GM19023 (cell line): ENCODE data around the gene SDF2L1.
"Not testable (repeated sequence)": the region's sequence is repeated elsewhere in the genome, so short reads cannot be mapped to it uniquely, and the experiment has no call there.

Experiments used
- ATAC-seq: cut with Tn5 transposase; IDR thresholded peaks from one replicate; pipeline ENCODE4 v1.9.1; 2021; ENCODE audit warnings: mild to moderate bottlenecking, moderate library complexity; ENCODE audit not compliant: unreplicated experiment

Gene SDF2L1

GRCh38 chr22:21641789-21642583, at the start of gene SDF2L1:
SDF2L1 (plus strand) TSS chr22:21642302; CDS start chr22:21642337, 35 bp downstream.
- peak; percentile 94 for ATAC-seq

GRCh38 chr22:21592422-21592821, 49.7 kb upstream of the SDF2L1 start:
- no peak for ATAC-seq

DNA sequence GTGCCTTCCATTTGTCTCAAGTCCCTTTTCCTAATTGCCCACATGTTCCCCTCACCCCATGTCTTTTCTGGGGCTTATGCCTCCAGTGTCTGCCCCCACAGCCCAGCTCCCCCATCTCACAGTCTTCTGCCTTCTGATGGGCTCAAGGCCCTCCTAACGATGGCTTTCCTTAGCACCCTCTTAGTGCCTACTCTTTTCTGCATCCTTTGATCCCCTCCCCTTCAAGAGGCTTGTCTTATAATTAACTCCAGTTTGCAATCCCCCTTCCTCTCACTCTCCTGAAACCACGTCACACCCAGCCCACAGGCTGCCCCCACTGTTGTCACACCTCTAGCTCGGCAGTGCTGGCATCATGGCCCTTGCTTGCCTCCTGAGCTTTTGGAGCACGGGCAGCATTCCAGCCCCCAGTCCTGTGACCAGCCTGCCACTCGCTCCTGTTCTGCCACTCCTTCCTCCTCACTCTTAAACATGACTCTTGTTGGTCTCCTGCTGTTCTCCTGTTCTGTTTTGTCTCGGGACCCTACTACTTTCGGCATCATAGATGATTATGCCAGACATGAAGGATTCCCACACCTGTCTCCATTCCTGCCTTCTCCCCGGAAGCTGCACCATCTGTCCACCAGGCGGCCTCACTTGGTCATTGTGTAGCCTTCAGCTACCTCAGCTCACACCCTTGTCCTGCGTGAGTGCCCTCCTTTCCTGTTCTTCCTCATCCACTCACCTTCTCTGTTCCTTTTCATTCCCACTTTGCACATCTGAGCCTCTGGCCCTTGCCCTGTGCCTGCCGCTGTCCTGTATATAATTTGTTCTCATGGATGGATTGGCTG, 48.5 kb upstream of the SDF2L1 start:
- no peak for ATAC-seq

DNA sequence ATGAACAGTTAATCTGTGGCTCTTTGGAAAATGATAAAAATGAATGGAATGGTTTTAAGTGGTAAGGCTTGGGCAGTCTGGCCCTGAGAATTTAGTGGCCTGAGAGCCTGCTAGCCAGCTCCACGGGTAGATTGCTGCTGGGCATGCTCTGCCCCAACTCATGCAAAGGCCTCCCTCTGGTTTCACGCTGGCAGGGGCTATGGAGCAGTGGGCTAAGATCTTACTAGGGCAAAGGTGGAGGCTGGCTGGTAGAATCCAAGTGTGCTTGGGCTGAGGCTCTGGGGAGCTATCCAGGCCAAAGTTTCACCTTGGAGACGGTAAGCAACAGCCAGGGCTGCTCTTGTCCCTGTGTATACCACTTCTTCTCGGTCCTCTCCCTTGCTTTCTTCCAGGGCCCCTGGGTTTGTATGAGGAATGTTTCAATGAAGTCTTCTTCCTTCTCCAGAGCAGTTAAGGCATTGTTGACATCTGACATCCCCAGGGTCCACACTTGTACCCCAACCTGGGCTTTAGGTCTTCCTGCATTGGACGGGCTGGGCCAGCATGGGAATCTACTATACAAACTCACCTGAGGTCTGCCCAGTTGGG, 47.1 kb upstream of the SDF2L1 start:
- no peak for ATAC-seq

GRCh38 chr22:21596356-21597135, 45.6 kb upstream of the SDF2L1 start:
- not testable (repeated sequence) for ATAC-seq

GRCh38 chr22:21598302-21598701, 43.8 kb upstream of the SDF2L1 start:
- no peak for ATAC-seq

DNA sequence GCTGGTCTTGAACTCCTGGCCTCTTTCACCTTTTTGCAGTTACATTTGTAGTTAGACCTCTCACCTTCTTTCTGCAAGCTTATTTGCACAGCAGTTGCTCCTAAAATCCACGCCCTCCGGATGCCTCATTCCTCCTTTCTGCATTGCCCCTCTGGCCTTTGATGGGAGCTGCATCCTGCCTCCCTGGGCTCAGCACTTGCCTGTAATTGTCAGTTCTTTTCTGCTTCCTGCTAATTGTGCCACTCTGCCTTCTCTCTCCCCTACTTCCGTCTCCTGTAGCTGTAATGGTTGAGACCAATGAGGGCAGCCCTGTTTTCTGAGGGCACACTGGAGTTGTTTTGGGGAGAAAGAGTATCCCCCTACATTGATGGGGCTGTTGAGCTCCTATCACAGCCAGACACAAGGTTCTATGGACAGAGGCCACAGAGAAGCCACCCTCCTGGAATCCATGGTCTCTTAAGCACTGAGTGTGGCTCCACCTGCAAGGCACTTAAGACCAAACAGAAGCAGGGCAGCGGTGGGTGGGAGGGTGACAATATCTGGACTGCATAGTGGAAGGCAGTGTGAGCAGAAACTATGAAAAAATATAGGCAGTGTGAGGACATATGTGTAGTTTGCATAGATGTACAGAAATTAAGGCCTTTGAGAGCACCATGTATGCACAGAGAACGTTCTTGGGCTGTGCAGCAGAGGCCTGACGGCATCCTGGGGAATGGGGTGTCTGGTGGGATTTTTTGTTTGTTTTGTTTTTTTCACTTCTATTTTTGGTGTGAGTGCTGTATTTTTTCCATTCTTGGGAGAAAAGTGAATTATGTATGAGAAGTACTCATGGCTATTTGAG, 42.8 kb upstream of the SDF2L1 start:
- no peak for ATAC-seq

DNA sequence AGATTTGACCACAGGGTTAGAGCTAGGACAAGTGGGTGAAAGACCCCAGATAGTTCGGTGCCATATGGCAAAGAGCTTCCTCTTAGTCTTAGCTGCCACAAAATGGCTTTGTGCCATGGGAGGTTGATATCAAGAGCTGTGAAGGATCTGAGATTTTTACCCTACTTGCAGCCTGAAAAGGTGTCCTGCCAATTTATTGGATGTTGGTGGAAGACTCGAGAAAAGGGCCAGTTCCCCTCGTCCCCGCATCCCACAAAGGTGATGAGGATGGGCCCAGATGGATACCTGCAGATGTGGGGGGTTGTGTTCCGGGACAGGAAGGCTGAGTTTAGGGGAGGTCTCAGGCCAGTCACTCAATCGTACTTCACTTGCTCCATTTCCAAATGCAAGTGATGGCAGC, 39.5 kb upstream of the SDF2L1 start:
- no peak for ATAC-seq

- ATAC-seq: no peak
These were observed 38.1 kb upstream of the SDF2L1 start for GRCh38 chr22:21603973-21604372.

GRCh38 chr22:21605887-21606564, 36.1 kb upstream of the SDF2L1 start:
- no peak for ATAC-seq

- no peak for ATAC-seq
These were observed 35.3 kb upstream of the SDF2L1 start for GRCh38 chr22:21606775-21607174.

DNA sequence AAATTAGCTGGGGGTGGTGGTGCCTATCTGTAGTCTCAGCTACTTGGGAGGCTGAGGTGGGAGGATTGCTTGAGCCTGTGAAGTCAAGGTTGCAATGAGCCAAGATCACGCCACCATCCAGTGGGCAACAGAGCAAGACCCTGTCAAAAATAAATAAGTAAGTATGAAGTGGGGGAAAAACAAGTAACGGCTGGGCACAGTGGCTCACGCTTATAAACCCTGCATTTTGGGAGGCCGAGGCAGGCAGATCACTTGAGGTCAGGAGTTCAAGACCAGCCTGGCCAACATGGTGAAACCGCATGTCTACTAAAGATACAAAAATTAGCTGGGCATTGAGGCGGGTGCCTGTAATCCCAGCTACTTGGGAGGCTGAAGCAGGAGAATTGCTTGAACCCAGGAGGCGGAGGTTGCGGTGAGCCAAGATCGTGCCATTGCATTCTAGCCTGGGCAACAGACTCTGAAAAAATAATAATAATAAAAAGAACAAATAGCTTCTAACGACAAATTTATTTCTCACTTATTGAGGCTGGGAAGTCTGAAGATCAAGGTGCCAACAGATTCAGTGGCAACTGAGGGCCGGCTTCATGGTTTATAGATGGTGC, 32.4 kb upstream of the SDF2L1 start:
- not testable (repeated sequence) for ATAC-seq

DNA sequence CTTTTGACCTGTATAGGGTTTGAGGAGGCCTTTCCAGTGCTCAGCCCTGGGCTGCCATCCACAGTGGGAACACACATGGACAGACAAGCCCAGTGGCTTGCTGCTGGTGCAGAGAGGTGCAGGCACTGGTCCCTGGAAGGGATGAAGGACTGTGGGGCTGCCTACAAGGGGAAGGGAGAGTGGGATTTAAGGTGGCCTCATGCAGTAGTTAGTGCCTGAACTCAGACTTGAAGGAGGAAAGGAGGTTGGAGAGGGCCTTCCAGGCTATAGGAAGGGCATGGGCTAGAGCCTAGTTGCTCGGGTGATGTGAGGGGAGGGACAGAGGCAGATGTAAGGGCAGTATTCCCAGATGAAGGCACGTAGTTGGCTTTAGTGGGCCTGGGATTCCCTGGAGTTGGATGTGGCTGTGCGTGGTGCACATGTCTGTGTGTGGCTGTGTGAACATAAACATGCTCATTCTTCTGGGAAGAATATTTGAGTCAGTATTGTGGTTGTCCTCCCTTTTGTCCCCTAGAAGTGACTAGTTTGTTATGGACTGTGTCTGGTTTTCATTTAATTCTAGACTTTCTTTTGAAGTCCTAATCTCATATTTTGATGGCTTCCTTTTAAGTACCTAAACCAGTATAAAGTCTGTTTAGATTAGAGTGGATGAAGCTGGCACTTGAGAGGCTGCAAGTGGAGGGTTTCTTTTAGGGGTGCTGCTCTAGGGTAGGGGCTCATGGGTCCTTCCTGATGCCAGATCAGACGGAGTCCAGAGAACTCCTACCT, 30.7 kb upstream of the SDF2L1 start:
- ATAC-seq: no peak

DNA sequence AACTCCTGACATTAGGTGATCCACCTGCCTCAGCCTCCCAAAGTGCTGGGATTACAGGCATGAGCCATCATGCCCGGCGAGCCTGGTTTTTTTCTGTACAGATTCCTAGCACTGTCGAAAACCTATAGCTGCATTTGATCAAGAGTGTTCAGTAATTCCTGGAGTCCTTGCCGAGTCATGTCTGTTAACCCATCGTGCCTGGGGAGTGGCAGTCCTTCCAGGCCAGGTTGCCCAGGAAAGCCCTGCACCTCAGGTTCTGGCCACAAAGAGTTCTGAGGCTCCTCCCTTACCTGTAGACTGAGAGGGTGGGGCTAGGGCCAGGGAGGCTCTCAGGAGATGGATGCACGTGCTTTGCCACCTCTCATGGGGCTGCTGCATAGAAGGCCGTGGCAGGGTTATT, 29.2 kb upstream of the SDF2L1 start:
- no peak for ATAC-seq

DNA sequence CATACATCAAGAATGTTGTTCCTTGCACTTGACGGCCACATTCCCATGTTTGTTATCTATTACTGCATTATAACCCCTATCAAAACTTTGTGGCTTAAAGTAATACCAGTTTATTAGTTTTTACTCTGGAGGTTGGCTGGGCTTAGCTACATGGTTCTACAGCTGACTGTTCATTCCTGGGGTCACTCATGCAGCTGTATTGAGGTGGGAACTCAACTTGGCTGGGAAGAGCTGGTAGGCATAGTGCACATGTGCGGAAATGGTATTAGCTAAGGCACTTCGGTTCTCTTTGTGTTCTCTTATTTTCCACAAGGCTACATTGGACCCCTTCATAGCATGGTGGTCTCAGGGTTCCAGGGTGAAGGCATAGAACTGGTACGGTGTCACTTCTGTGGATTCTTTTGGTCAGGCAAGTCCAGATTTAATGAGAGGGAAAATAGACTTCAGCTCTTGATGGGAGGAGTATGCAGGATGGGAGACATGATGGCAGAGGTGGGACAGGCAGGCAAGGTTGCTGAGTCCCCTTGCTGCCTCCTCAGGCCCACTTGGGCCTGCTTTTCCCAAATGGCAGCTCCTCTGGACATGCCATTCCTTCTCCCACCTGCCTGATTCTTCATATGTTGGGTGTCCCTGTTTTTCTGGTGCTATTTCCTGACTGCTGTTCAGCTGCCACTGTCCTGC, 28.4 kb upstream of the SDF2L1 start:
- no peak for ATAC-seq

DNA sequence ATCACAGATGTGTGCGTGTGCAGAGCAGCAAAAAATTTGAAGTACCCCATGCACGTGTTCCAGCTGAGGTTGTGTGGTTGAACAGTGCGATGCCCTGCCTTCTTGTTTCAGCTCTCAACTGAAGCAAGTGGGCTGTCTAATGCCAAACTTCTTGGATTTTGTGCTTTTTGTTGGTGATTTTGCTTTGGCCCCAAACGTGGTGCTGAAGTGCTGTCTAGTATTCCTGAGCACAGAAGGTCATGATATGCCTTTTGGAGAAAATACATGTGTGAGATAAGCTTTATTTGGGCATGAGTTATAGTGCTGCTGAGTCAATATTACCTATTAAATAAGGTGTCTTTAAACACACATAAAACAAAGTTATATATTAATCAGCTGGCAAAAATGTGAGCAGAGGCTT, 26.4 kb upstream of the SDF2L1 start:
- ATAC-seq: no peak

DNA sequence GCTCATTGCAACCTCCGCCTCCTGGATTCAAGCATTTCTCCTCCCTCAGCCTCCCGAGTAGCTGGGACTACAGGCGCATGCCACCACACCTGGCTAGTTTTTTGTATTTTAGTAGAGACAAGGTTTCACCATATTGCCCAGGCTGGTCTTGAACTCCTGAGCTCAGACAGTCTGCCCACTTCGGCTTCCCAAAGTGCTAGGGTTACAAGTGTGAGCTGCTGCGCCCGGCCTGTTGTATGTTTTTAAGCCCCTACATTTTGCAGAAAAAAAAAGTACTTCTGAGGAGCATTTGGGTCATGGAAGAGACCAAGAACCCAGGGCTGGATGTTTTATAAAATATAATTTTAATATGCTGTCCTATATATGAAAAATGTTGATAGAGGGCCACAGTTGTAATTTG, 24.8 kb upstream of the SDF2L1 start:
- ATAC-seq: not testable (repeated sequence)

- ATAC-seq: no peak
These were observed 21.1 kb upstream of the SDF2L1 start for GRCh38 chr22:21621025-21621424.
